Stimulated activated CD8-positive, alpha-beta memory T cell treated with anti-CD3 and anti-CD28 coated beads, Interleukin-12 subunit alpha, Interleukin-12 subunit beta, amount 100 ng/mL, for 4 hours (primary cell): ENCODE data around the gene GOLIM4.

ENCODE experiments used
- DNase-seq: peaks from one replicate; pipeline ENCODE4 v3.0.0-alpha.2; 2020; ENCODE audit warnings: low read depth

The GOLIM4 gene

GRCh38 chr3:168096210-168096652 lies 507 bp upstream of the GOLIM4 start:
- no peak for DNase-seq

- peak; percentile 29 for DNase-seq
These were observed 680 bp downstream of the GOLIM4 start for GRCh38 chr3:168094877-168095610.

GRCh38 chr3:168094580-168094876 lies 1.2 kb downstream of the GOLIM4 start:
- no peak for DNase-seq

- DNase-seq, result no peak
These were observed 1.9 kb downstream of the GOLIM4 start for GRCh38 chr3:168093790-168094189.

- DNase-seq, result no peak
These were observed 2.5 kb downstream of the GOLIM4 start for GRCh38 chr3:168093229-168093628.

GRCh38 chr3:168091941-168092340 lies 3.8 kb downstream of the GOLIM4 start:
- no peak for DNase-seq

GRCh38 chr3:168091302-168091858 lies 4.3 kb downstream of the GOLIM4 start:
- DNase-seq, result no peak

GRCh38 chr3:168090306-168091085 lies 5.2 kb downstream of the GOLIM4 start:
- DNase-seq, result no peak

GRCh38 chr3:168089179-168089771 lies 6.4 kb downstream of the GOLIM4 start:
- no peak for DNase-seq

GRCh38 chr3:168088106-168088720 lies 7.5 kb downstream of the GOLIM4 start:
- no peak for DNase-seq

GRCh38 chr3:168087539-168087938 lies 8.2 kb downstream of the GOLIM4 start:
- DNase-seq, result no peak

GRCh38 chr3:168086541-168087260 lies 9.0 kb downstream of the GOLIM4 start:
- DNase-seq, result no peak

GRCh38 chr3:168085491-168086119 lies 10.1 kb downstream of the GOLIM4 start:
- DNase-seq, result no peak

GRCh38 chr3:168083906-168084305 lies 11.8 kb downstream of the GOLIM4 start:
- no peak for DNase-seq

GRCh38 chr3:168081856-168082255 lies 13.9 kb downstream of the GOLIM4 start:
- DNase-seq, result no peak

- no peak for DNase-seq
These were observed 14.5 kb downstream of the GOLIM4 start for GRCh38 chr3:168081171-168081771.

GRCh38 chr3:168080499-168081170 lies 15.1 kb downstream of the GOLIM4 start:
- no peak for DNase-seq

- DNase-seq, result no peak
These were observed 15.7 kb downstream of the GOLIM4 start for GRCh38 chr3:168080022-168080421.

GRCh38 chr3:168077091-168077490 lies 18.6 kb downstream of the GOLIM4 start:
- no peak for DNase-seq
